ENCODE results near the gene MAPKBP1. TPM values are rescaled to one million over a fixed set of nuclear protein-coding genes. Genes with fewer than 3 reads are reported as not detected.

Gene MAPKBP1
- total and polyA plus RNA-seq, 2 donors, result 7.2 to 8.1 TPM

- H3K27ac ChIP-seq (ENCODE audit: low read depth in 1 of 2, low read length in 1 of 2), result peak overlapping the region in 1 of 2 donors; percentile 40
- no peak for DNase-seq (ENCODE audit: low read depth in 6 of 9, low spot score in 9 of 9)
- no peaks in the 10 kb centered on the region for H3K27me3 ChIP-seq (ENCODE audit: control insufficient read depth in 2 of 2, insufficient read depth in 1 of 2, low read length in 1 of 2)
- H3K9me3 ChIP-seq (ENCODE audit: control insufficient read depth in 2 of 2, insufficient read depth in 1 of 2, low read length in 1 of 2), result no peaks in the 10 kb centered on the region
- no peaks in the 10 kb centered on the region for H3K36me3 ChIP-seq (ENCODE audit: control insufficient read depth in 2 of 2, insufficient read depth in 2 of 2, low read length in 1 of 2)
- WGBS, result 84% methylated on average over 4 of the region's 4 CpGs
- H3K4me1 ChIP-seq (ENCODE audit: control insufficient read depth in 2 of 2, insufficient read depth in 2 of 2, low read length in 2 of 2), result peaks cover 30 to 47% of the 10 kb centered on the region in 2 donors
- H3K4me3 ChIP-seq (ENCODE audit: low read length in 2 of 2), result no peak overlapping the region
Measured at GRCh38 chr15:41791547-41791937, 17.3 kb downstream of the MAPKBP1 start.

GRCh38 chr15:41792000-41792637 is 17.8 kb downstream of the MAPKBP1 start:
- H3K9me3 ChIP-seq (ENCODE audit: control insufficient read depth in 2 of 2, insufficient read depth in 1 of 2, low read length in 1 of 2), result no peaks in the 10 kb centered on the region
- no peak overlapping the region for H3K27ac ChIP-seq (ENCODE audit: low read depth in 1 of 2, low read length in 1 of 2)
- WGBS, result 93% methylated on average over 5 of the region's 5 CpGs
- peaks cover 32 to 52% of the 10 kb centered on the region in 2 donors for H3K4me1 ChIP-seq (ENCODE audit: control insufficient read depth in 2 of 2, insufficient read depth in 2 of 2, low read length in 2 of 2)
- no peak for DNase-seq (ENCODE audit: low read depth in 6 of 9, low spot score in 9 of 9)
- no peak overlapping the region for H3K4me3 ChIP-seq (ENCODE audit: low read length in 2 of 2)
- H3K27me3 ChIP-seq (ENCODE audit: control insufficient read depth in 2 of 2, insufficient read depth in 1 of 2, low read length in 1 of 2), result no peaks in the 10 kb centered on the region
- H3K36me3 ChIP-seq (ENCODE audit: control insufficient read depth in 2 of 2, insufficient read depth in 2 of 2, low read length in 1 of 2), result no peaks in the 10 kb centered on the region

GRCh38 chr15:41794081-41794480 is 19.8 kb downstream of the MAPKBP1 start:
- Histone ChIP-seq H3K4me1 (ENCODE audit: control insufficient read depth in 2 of 2, insufficient read depth in 2 of 2, low read length in 2 of 2) (peaks cover 34 to 57% of the 10 kb centered on the region in 2 donors), H3K27me3 (ENCODE audit: control insufficient read depth in 2 of 2, insufficient read depth in 1 of 2, low read length in 1 of 2) (no peaks in the 10 kb centered on the region), H3K4me3 (ENCODE audit: low read length in 2 of 2) (no peak overlapping the region), H3K9me3 (ENCODE audit: control insufficient read depth in 2 of 2, insufficient read depth in 1 of 2, low read length in 1 of 2) (no peaks in the 10 kb centered on the region), H3K36me3 (ENCODE audit: control insufficient read depth in 2 of 2, insufficient read depth in 2 of 2, low read length in 1 of 2) (no peaks in the 10 kb centered on the region), H3K27ac (ENCODE audit: low read depth in 1 of 2, low read length in 1 of 2) (no peak overlapping the region)
- DNase-seq (ENCODE audit: low read depth in 6 of 9, low spot score in 9 of 9), result no peak
- 97% methylated on average over 4 of the region's 4 CpGs for WGBS

- H3K36me3 ChIP-seq (ENCODE audit: control insufficient read depth in 2 of 2, insufficient read depth in 2 of 2, low read length in 1 of 2), result peaks cover 4 to 16% of the 10 kb centered on the region in 2 donors
- H3K9me3 ChIP-seq (ENCODE audit: control insufficient read depth in 2 of 2, insufficient read depth in 1 of 2, low read length in 1 of 2), result no peaks in the 10 kb centered on the region
- no peaks in the 10 kb centered on the region for H3K27me3 ChIP-seq (ENCODE audit: control insufficient read depth in 2 of 2, insufficient read depth in 1 of 2, low read length in 1 of 2)
- H3K27ac ChIP-seq (ENCODE audit: low read depth in 1 of 2, low read length in 1 of 2), result peak overlapping the region; percentile 38 to 62
- H3K4me3 ChIP-seq (ENCODE audit: low read length in 2 of 2), result no peak overlapping the region
- peaks cover 19 to 36% of the 10 kb centered on the region in 2 donors for H3K4me1 ChIP-seq (ENCODE audit: control insufficient read depth in 2 of 2, insufficient read depth in 2 of 2, low read length in 2 of 2)
- WGBS, result 71% methylated on average over 10 of the region's 10 CpGs
- peak in 1 of 9 donors; percentile 40 for DNase-seq (ENCODE audit: low read depth in 6 of 9, low spot score in 9 of 9)
Measured at GRCh38 chr15:41795996-41796856, 21.9 kb downstream of the MAPKBP1 start.

- no peak for DNase-seq (ENCODE audit: low read depth in 6 of 9, low spot score in 9 of 9)
- peaks cover 4 to 16% of the 10 kb centered on the region in 2 donors for H3K36me3 ChIP-seq (ENCODE audit: control insufficient read depth in 2 of 2, insufficient read depth in 2 of 2, low read length in 1 of 2)
- H3K4me1 ChIP-seq (ENCODE audit: control insufficient read depth in 2 of 2, insufficient read depth in 2 of 2, low read length in 2 of 2), result peaks cover 15 to 27% of the 10 kb centered on the region in 2 donors
- H3K27me3 ChIP-seq (ENCODE audit: control insufficient read depth in 2 of 2, insufficient read depth in 1 of 2, low read length in 1 of 2), result no peaks in the 10 kb centered on the region
- no peak overlapping the region for H3K4me3 ChIP-seq (ENCODE audit: low read length in 2 of 2)
- no peaks in the 10 kb centered on the region for H3K9me3 ChIP-seq (ENCODE audit: control insufficient read depth in 2 of 2, insufficient read depth in 1 of 2, low read length in 1 of 2)
- H3K27ac ChIP-seq (ENCODE audit: low read depth in 1 of 2, low read length in 1 of 2), result peak overlapping the region in 1 of 2 donors; percentile 31
- 56% methylated on average over 8 of the region's 8 CpGs for WGBS
Measured at GRCh38 chr15:41797201-41797944, 23.1 kb downstream of the MAPKBP1 start.

GRCh38 chr15:41798607-41799487 is 24.6 kb downstream of the MAPKBP1 start:
- Histone ChIP-seq H3K27me3 (ENCODE audit: control insufficient read depth in 2 of 2, insufficient read depth in 1 of 2, low read length in 1 of 2) (no peaks in the 10 kb centered on the region), H3K4me1 (ENCODE audit: control insufficient read depth in 2 of 2, insufficient read depth in 2 of 2, low read length in 2 of 2) (peaks cover 15 to 23% of the 10 kb centered on the region in 2 donors), H3K4me3 (ENCODE audit: low read length in 2 of 2) (no peak overlapping the region), H3K9me3 (ENCODE audit: control insufficient read depth in 2 of 2, insufficient read depth in 1 of 2, low read length in 1 of 2) (no peaks in the 10 kb centered on the region), H3K36me3 (ENCODE audit: control insufficient read depth in 2 of 2, insufficient read depth in 2 of 2, low read length in 1 of 2) (peaks cover 4 to 16% of the 10 kb centered on the region in 2 donors), H3K27ac (ENCODE audit: low read depth in 1 of 2, low read length in 1 of 2) (no peak overlapping the region)
- DNase-seq (ENCODE audit: low read depth in 6 of 9, low spot score in 9 of 9), result no peak
- WGBS, result 96% methylated on average over 9 of the region's 9 CpGs

GRCh38 chr15:41799488-41799805 is 25.2 kb downstream of the MAPKBP1 start:
- Histone ChIP-seq H3K4me3 (ENCODE audit: low read length in 2 of 2) (no peak overlapping the region), H3K9me3 (ENCODE audit: control insufficient read depth in 2 of 2, insufficient read depth in 1 of 2, low read length in 1 of 2) (no peaks in the 10 kb centered on the region), H3K36me3 (ENCODE audit: control insufficient read depth in 2 of 2, insufficient read depth in 2 of 2, low read length in 1 of 2) (peaks cover 4 to 16% of the 10 kb centered on the region in 2 donors), H3K4me1 (ENCODE audit: control insufficient read depth in 2 of 2, insufficient read depth in 2 of 2, low read length in 2 of 2) (peaks cover 16 to 28% of the 10 kb centered on the region in 2 donors), H3K27me3 (ENCODE audit: control insufficient read depth in 2 of 2, insufficient read depth in 1 of 2, low read length in 1 of 2) (no peaks in the 10 kb centered on the region), H3K27ac (ENCODE audit: low read depth in 1 of 2, low read length in 1 of 2) (no peak overlapping the region)
- 93% methylated on average over 5 of the region's 5 CpGs for WGBS
- DNase-seq (ENCODE audit: low read depth in 6 of 9, low spot score in 9 of 9), result no peak

- H3K36me3 ChIP-seq (ENCODE audit: control insufficient read depth in 2 of 2, insufficient read depth in 2 of 2, low read length in 1 of 2), result peaks cover 4 to 16% of the 10 kb centered on the region in 2 donors
- DNase-seq (ENCODE audit: low read depth in 6 of 9, low spot score in 9 of 9), result no peak
- H3K4me1 ChIP-seq (ENCODE audit: control insufficient read depth in 2 of 2, insufficient read depth in 2 of 2, low read length in 2 of 2), result peaks cover 17 to 38% of the 10 kb centered on the region in 2 donors
- 98% methylated on average over 3 of the region's 3 CpGs for WGBS
- no peaks in the 10 kb centered on the region for H3K27me3 ChIP-seq (ENCODE audit: control insufficient read depth in 2 of 2, insufficient read depth in 1 of 2, low read length in 1 of 2)
- H3K27ac ChIP-seq (ENCODE audit: low read depth in 1 of 2, low read length in 1 of 2), result no peak overlapping the region
- no peaks in the 10 kb centered on the region for H3K9me3 ChIP-seq (ENCODE audit: control insufficient read depth in 2 of 2, insufficient read depth in 1 of 2, low read length in 1 of 2)
- H3K4me3 ChIP-seq (ENCODE audit: low read length in 2 of 2), result no peak overlapping the region
Measured at GRCh38 chr15:41801185-41801584, 26.9 kb downstream of the MAPKBP1 start.

All from thymus (tissue), 11 donors.